ENCODE data around the gene CD96. TPM values are rescaled to one million over a fixed set of nuclear protein-coding genes. Genes with fewer than 3 reads are reported as not detected.
"Not testable (repeated sequence)": the region's sequence is repeated elsewhere in the genome, so short reads cannot be mapped to it uniquely, and the experiment has no call there.

The CD96 gene
- 7.6 TPM for total RNA-seq
- polyA plus RNA-seq, result 2.1 TPM

GRCh38 chr3:111541911-111542483 is at the start of gene CD96:
TSS of gene CD96 (plus strand) at chr3:111542197. CDS start at chr3:111542249, 52 bp downstream.
- peak within 1 kb of the TSS; percentile 22 for H3K4me3 ChIP-seq (ENCODE audit: low read depth, low read length)
- WGBS, result 50% methylated on average over 11 of the region's 11 CpGs
- peak within 1 kb of the TSS; percentile 23 for H3K27ac ChIP-seq (ENCODE audit: low read depth)
- H3K36me3 ChIP-seq (ENCODE audit: insufficient read depth), result no peaks in the 10 kb centered on the region
- no peaks in the 10 kb centered on the region for H3K4me1 ChIP-seq (ENCODE audit: insufficient read depth)
- DNase-seq (ENCODE audit: extremely low spot score), result no peak

- H3K4me3 ChIP-seq (ENCODE audit: low read depth, low read length), result no peak overlapping the region
- no peaks in the 10 kb centered on the region for H3K36me3 ChIP-seq (ENCODE audit: insufficient read depth)
- DNase-seq (ENCODE audit: extremely low spot score), result no peak
- H3K4me1 ChIP-seq (ENCODE audit: insufficient read depth), result no peaks in the 10 kb centered on the region
- no peak overlapping the region for H3K27ac ChIP-seq (ENCODE audit: low read depth)
Observed at GRCh38 chr3:111493276-111493675, 48.7 kb upstream of the CD96 start.

- H3K27ac ChIP-seq (ENCODE audit: low read depth), result no peak overlapping the region
- no peaks in the 10 kb centered on the region for H3K4me1 ChIP-seq (ENCODE audit: insufficient read depth)
- H3K36me3 ChIP-seq (ENCODE audit: insufficient read depth), result no peaks in the 10 kb centered on the region
- no peak overlapping the region for H3K4me3 ChIP-seq (ENCODE audit: low read depth, low read length)
- DNase-seq (ENCODE audit: extremely low spot score), result no peak
- WGBS, result 94% methylated on average over 14 of the region's 14 CpGs
Observed at GRCh38 chr3:111496894-111497559, 45.0 kb upstream of the CD96 start.

GRCh38 chr3:111498022-111498421 is 44.0 kb upstream of the CD96 start:
- DNase-seq (ENCODE audit: extremely low spot score), result no peak
- Histone ChIP-seq H3K4me1 (ENCODE audit: insufficient read depth) (no peaks in the 10 kb centered on the region), H3K4me3 (ENCODE audit: low read depth, low read length) (no peak overlapping the region), H3K27ac (ENCODE audit: low read depth) (no peak overlapping the region), H3K36me3 (ENCODE audit: insufficient read depth) (no peaks in the 10 kb centered on the region)
- WGBS, result 83% methylated on average over 3 of the region's 3 CpGs

- 96% methylated on average over 1 of the region's 1 CpG for WGBS
- no peak overlapping the region for H3K4me3 ChIP-seq (ENCODE audit: low read depth, low read length)
Observed at GRCh38 chr3:111506435-111506834, 35.6 kb upstream of the CD96 start.

GRCh38 chr3:111509308-111509707 is 32.7 kb upstream of the CD96 start:
- Histone ChIP-seq H3K36me3 (ENCODE audit: insufficient read depth) (no peaks in the 10 kb centered on the region), H3K27ac (ENCODE audit: low read depth) (no peak overlapping the region), H3K4me3 (ENCODE audit: low read depth, low read length) (no peak overlapping the region), H3K4me1 (ENCODE audit: insufficient read depth) (no peaks in the 10 kb centered on the region)
- 93% methylated on average over 4 of the region's 4 CpGs for whole genome bisulfite sequencing
- no peak for DNase-seq (ENCODE audit: extremely low spot score)

More at GRCh38 chr3:111506435-111506834, 35.6 kb upstream of the CD96 start:
- DNase-seq (ENCODE audit: extremely low spot score), result no peak
- Histone ChIP-seq H3K4me1 (ENCODE audit: insufficient read depth) (no peaks in the 10 kb centered on the region), H3K36me3 (ENCODE audit: insufficient read depth) (no peaks in the 10 kb centered on the region), H3K27ac (ENCODE audit: low read depth) (no peak overlapping the region)

GRCh38 chr3:111517801-111518200 is 24.2 kb upstream of the CD96 start:
- WGBS, result 75% methylated on average over 4 of the region's 4 CpGs
- no peaks in the 10 kb centered on the region for H3K36me3 ChIP-seq (ENCODE audit: insufficient read depth)
- no peak for DNase-seq (ENCODE audit: extremely low spot score)
- no peaks in the 10 kb centered on the region for H3K4me1 ChIP-seq (ENCODE audit: insufficient read depth)
- H3K4me3 ChIP-seq (ENCODE audit: low read depth, low read length), result no peak overlapping the region
- no peak overlapping the region for H3K27ac ChIP-seq (ENCODE audit: low read depth)

- Histone ChIP-seq H3K27ac (ENCODE audit: low read depth) (no peak overlapping the region), H3K36me3 (ENCODE audit: insufficient read depth) (no peaks in the 10 kb centered on the region), H3K4me3 (ENCODE audit: low read depth, low read length) (no peak overlapping the region), H3K4me1 (ENCODE audit: insufficient read depth) (no peaks in the 10 kb centered on the region)
- DNase-seq (ENCODE audit: extremely low spot score), result no peak
- WGBS, result 85% methylated on average over 6 of the region's 6 CpGs
Observed at GRCh38 chr3:111519178-111519855, 22.7 kb upstream of the CD96 start.

GRCh38 chr3:111521891-111522290 is 20.1 kb upstream of the CD96 start:
- 26% methylated on average over 3 of the region's 3 CpGs for WGBS
- Histone ChIP-seq H3K27ac (ENCODE audit: low read depth) (no peak overlapping the region), H3K36me3 (ENCODE audit: insufficient read depth) (no peaks in the 10 kb centered on the region), H3K4me1 (ENCODE audit: insufficient read depth) (no peaks in the 10 kb centered on the region), H3K4me3 (ENCODE audit: low read depth, low read length) (no peak overlapping the region)
- DNase-seq (ENCODE audit: extremely low spot score), result no peak

GRCh38 chr3:111524486-111524885 is 17.5 kb upstream of the CD96 start:
- not testable (repeated sequence) for H3K36me3 ChIP-seq (ENCODE audit: insufficient read depth); DNase-seq (ENCODE audit: extremely low spot score); H3K4me1 ChIP-seq (ENCODE audit: insufficient read depth); H3K4me3 ChIP-seq (ENCODE audit: low read depth, low read length); H3K27ac ChIP-seq (ENCODE audit: low read depth)
- 92% methylated on average over 1 of the region's 1 CpG for WGBS

GRCh38 chr3:111531446-111531845 is 10.6 kb upstream of the CD96 start:
- H3K4me3 ChIP-seq (ENCODE audit: low read depth, low read length), result no peak overlapping the region
- no peaks in the 10 kb centered on the region for H3K4me1 ChIP-seq (ENCODE audit: insufficient read depth)
- WGBS, result 72% methylated on average over 4 of the region's 4 CpGs

GRCh38 chr3:111534701-111535100 is 7.3 kb upstream of the CD96 start:
- Histone ChIP-seq H3K4me3 (ENCODE audit: low read depth, low read length) (no peak overlapping the region), H3K36me3 (ENCODE audit: insufficient read depth) (no peaks in the 10 kb centered on the region), H3K27ac (ENCODE audit: low read depth) (no peak overlapping the region), H3K4me1 (ENCODE audit: insufficient read depth) (no peaks in the 10 kb centered on the region)
- no peak for DNase-seq (ENCODE audit: extremely low spot score)
- 80% methylated on average over 4 of the region's 4 CpGs for WGBS

More at GRCh38 chr3:111531446-111531845, 10.6 kb upstream of the CD96 start:
- Histone ChIP-seq H3K27ac (ENCODE audit: low read depth) (no peak overlapping the region), H3K36me3 (ENCODE audit: insufficient read depth) (no peaks in the 10 kb centered on the region)
- DNase-seq (ENCODE audit: extremely low spot score), result no peak

GRCh38 chr3:111538111-111538510 is 3.9 kb upstream of the CD96 start:
- Histone ChIP-seq H3K36me3 (ENCODE audit: insufficient read depth) (no peaks in the 10 kb centered on the region), H3K4me3 (ENCODE audit: low read depth, low read length) (no peak overlapping the region), H3K4me1 (ENCODE audit: insufficient read depth) (no peaks in the 10 kb centered on the region), H3K27ac (ENCODE audit: low read depth) (no peak overlapping the region)
- no peak for DNase-seq (ENCODE audit: extremely low spot score)
- WGBS, result 87% methylated on average over 1 of the region's 1 CpG

- no peak for DNase-seq (ENCODE audit: extremely low spot score)
- no peak overlapping the region for H3K4me3 ChIP-seq (ENCODE audit: low read depth, low read length)
- H3K4me1 ChIP-seq (ENCODE audit: insufficient read depth), result no peaks in the 10 kb centered on the region
Observed at GRCh38 chr3:111538681-111539083, 3.3 kb upstream of the CD96 start.

More at GRCh38 chr3:111538681-111539083, 3.3 kb upstream of the CD96 start:
- WGBS, result 48% methylated on average over 4 of the region's 4 CpGs
- Histone ChIP-seq H3K27ac (ENCODE audit: low read depth) (no peak overlapping the region), H3K36me3 (ENCODE audit: insufficient read depth) (no peaks in the 10 kb centered on the region)
